ENCODE data around the gene CTPS2. TPM values are rescaled to one million over a fixed set of nuclear protein-coding genes. Genes with fewer than 3 reads are reported as not detected.

CTPS2 gene
- polyA plus RNA-seq, 1 of the 3 experiments (the other 2 are of a cell fraction) = 6.1 TPM

- TF ChIP-seq IRF3 (IDR thresholded peaks at IDR 0.05; ENCODE audit: low read depth, low read length) (no peak), TEAD4 (IDR thresholded peaks at IDR 0.05; ENCODE audit: borderline replicate concordance, insufficient read depth) (no peak)
Measured at GRCh38 chrX:16594490-16594889, 118.0 kb downstream of the CTPS2 start (continued).

- no peaks in the 10 kb centered on the region for H3K27me3 ChIP-seq (ENCODE audit: insufficient read depth)
- H3K27ac ChIP-seq (ENCODE audit: low read depth in 2 of 2, low read length in 1 of 2) = peak overlapping the region in 1 of 2 experiments; percentile 63; a peak in 2 of 4 replicates
- H3F3A ChIP-seq (replicated peaks; ENCODE audit: insufficient read depth) = peaks cover 17% of the 10 kb centered on the region
- peaks cover 2 to 15% of the 10 kb centered on the region in 2 experiments for H3K36me3 ChIP-seq (replicated peaks in 1 of 2; ENCODE audit: control insufficient read depth in 1 of 2, insufficient read depth in 2 of 2, low read length in 1 of 2)
- no peaks in the 10 kb centered on the region for H4K20me1 ChIP-seq (ENCODE audit: insufficient read depth)
- no peaks in the 10 kb centered on the region for H3K79me2 ChIP-seq (ENCODE audit: insufficient read depth)
- H3K9me3 ChIP-seq = no peaks in the 10 kb centered on the region
- no peaks in the 10 kb centered on the region for H3K9me2 ChIP-seq
- peaks cover 4 to 14% of the 10 kb centered on the region in 2 experiments; a peak in 3 of 4 replicates for H3K4me1 ChIP-seq (ENCODE audit: control insufficient read depth in 1 of 2, insufficient read depth in 2 of 2, low read depth in 1 of 2, low read length in 1 of 2)
- no peak overlapping the region for H3K9ac ChIP-seq
- CTCF ChIA-PET = interaction anchor here (1.7 kb wide), 1 partner anchor 8 kb away, joined by 5 read pairs; no protein-coding TSS in a partner anchor
- H2AFZ ChIP-seq (ENCODE audit: low read depth) = no peak overlapping the region
- no peak overlapping the region for H3K4me2 ChIP-seq
- H3K4me3 ChIP-seq (ENCODE audit: low read depth in 2 of 2, low read length in 1 of 2) = no peak overlapping the region
- POLR2A ChIA-PET = no interaction called here
- WGBS (ENCODE audit: low lambda C conversion rate) = 59% methylated on average over 2 of the region's 4 CpGs
- TF ChIP-seq ELF1 (IDR thresholded peaks at IDR 0.05) (no peak), EP300 (IDR thresholded peaks at IDR 0.05; ENCODE audit: borderline replicate concordance in 1 of 2, low read depth in 1 of 2, low read length in 1 of 2) (no peak), FOXJ3 (CRISPR knock-in tag; IDR thresholded peaks at IDR 0.05) (no peak), ZBTB33 (IDR thresholded peaks at IDR 0.05; ENCODE audit: borderline replicate concordance, low read depth) (no peak), SIN3A (IDR thresholded peaks at IDR 0.05; ENCODE audit: borderline replicate concordance, low read depth, low read length) (no peak), CTCF (IDR thresholded peaks at IDR 0.05) (no peak), MAX (IDR thresholded peaks at IDR 0.05; ENCODE audit: low read depth) (no peak)
- DNase-seq = no peak
Measured at GRCh38 chrX:16593801-16594200, 118.7 kb downstream of the CTPS2 start.

Measured in SK-N-SH (cell line).